NCI-H146 (cell line): ENCODE data around the gene MRPL42.

Experiments used
- DNase-seq: peaks from one replicate; lab custom pipeline; 2025; lab: John Stamatoyannopoulos, UW

MRPL42 gene

DNA sequence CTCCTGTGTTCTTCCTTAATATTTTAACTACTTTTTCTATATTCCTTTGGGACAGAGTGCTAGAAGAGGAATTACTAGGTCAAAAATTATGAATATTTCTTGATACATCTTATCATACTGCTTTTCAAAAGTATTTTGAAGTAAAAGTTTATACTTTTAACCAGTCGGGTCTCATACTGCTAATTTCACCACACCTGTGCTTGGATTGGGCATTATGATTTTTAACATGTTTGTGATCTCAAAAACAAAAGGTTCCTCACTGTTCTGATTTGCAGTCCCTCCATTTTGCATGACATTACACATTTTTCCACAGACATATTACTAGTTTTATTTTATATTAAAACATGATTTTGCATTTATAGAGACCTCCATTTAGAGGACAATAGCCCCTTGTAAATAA is 32.9 kb downstream of the MRPL42 start:
- no peak for DNase-seq

GRCh38 chr12:93500667-93501066 is 33.4 kb downstream of the MRPL42 start:
- DNase-seq = no peak

DNA sequence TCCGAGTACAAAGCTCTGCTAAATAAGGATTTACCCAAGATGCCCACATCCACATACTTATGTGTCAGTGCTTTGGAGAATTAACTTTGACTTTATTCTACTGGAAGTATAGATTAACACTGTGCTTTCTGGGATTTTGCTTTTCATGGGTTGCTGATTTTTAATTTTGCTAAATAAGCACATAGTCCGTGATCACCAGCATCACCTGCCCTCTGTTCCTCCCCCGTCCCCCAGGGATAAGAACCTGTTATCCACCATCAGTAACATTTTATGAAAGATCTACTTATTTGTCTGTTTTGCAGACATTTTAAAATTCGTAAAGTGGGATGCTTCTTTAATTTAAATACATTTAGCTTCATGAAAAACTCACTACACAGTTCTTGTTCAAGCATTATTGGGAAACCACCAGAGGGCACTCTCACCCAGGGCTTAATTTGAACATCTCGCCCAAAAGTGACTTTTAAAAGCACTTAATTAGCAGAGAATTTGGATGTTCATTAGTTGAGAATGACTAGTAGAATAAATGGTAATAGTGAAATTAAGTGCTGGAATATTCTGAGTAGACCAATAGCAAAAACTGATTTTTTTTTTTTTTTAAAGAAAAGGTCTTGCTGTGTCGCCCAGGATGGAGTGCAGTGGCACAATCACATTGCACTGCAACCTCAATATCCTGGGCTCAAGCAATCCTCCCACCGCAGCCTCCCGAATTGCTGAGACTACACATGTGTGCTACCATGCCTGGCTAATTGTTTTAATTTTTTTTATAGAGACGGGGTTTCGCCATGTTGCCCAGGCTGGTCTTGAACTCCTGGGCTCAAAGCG is 35.7 kb downstream of the MRPL42 start:
- peak; percentile 17 for DNase-seq

GRCh38 chr12:93507165-93507564 is 39.9 kb downstream of the MRPL42 start:
- DNase-seq = no peak

DNA sequence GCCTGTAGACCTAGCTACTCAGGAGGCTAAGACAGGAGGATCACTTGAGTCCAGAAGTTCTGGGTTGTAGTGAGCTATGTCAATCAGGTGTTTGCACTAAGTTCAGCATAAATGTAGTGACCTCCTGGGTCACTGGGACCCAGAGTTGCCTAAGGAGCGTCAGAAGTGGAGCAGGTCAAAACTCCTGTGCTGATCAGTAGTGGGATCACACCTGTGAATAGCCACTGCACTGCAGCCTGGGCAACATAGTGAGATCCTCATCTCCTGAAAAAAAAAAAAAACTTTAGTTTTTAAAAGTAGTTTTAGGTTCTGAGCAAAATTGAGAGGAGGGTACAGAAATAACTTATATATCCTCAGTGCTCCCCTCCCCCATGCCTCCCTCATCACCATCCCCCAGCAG is 42.2 kb downstream of the MRPL42 start:
- no peak for DNase-seq

- no peak for DNase-seq
These were observed 47.5 kb downstream of the MRPL42 start for GRCh38 chr12:93514853-93515252.

DNA sequence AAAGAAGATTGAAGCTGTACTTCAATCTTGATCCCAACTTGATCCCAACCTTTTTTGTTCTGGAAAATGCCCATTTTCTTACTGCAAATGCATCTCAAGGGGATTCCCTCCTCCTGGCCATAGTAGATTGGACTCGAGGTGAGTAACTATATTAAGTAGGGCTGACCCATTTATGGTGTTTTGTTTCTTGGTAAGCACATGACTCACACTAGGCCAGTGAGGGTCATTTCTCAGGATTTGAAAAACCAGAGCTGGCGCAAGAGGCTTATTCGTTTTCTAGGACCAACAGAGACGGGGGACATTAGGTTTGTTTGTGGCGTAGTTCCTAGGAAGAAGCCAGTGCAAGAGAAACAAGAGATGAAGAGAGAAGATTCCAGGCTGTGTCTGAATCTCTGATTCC is 51.4 kb downstream of the MRPL42 start:
- DNase-seq = no peak

DNA sequence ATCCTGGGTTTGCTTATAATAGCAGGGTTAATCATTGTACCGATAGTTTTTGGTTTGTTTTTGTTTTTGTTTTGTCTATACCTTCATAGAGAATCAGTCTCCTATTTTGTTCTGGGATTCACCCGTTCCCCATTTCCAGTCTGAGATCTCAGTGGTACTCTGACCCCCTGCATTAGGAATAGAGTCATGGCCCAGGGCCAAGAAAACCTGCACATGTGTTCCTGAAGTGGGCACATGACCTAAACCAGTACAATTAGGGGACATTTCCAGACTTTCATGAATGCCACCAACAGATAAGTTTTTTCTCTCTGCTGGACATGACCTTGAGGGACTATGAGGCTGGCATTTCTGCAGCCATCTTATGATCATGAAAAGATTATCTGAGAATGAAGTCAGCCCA is 52.5 kb downstream of the MRPL42 start:
- DNase-seq = no peak

- DNase-seq = no peak
These were observed 53.1 kb downstream of the MRPL42 start for GRCh38 chr12:93520454-93520853.

GRCh38 chr12:93521225-93522080 is 54.1 kb downstream of the MRPL42 start:
- no peak for DNase-seq

DNA sequence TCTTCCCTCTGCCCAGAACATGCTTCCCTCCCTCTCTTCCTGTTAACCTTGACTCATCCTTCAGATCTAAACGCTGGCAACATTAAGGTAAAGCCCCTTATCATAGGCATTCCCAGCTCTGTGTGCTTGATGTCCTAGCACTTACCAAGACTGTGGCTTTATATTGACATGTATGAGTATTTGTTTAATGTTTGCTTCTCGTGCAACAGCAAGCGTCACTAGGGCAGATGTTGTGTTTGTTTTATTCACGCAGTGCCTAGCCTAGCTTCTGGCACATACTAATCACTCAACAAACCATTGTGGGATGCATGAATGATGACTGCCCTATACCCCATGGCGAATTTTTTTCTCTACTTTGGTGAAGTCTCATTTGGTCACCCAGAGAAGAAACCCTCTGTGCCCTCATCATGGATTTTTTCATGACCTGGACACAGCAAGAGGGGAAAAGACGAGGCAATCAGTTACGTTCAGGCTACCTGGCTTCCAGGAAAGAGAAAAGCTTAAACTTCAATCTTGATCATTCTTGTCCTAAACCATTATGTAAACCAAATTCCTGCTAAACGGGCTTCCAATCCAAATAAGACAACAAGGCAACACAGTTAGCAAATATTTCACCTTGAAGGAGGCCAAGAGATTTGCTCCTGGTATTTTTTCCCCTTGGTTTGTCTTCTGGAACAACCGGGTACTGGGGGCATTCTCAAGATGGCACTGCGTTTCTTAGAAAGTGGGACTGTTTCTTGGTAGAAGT is 57.2 kb downstream of the MRPL42 start:
- no peak for DNase-seq

- DNase-seq = peak; percentile 35
These were observed 59.6 kb downstream of the MRPL42 start for GRCh38 chr12:93526786-93527428.

DNA sequence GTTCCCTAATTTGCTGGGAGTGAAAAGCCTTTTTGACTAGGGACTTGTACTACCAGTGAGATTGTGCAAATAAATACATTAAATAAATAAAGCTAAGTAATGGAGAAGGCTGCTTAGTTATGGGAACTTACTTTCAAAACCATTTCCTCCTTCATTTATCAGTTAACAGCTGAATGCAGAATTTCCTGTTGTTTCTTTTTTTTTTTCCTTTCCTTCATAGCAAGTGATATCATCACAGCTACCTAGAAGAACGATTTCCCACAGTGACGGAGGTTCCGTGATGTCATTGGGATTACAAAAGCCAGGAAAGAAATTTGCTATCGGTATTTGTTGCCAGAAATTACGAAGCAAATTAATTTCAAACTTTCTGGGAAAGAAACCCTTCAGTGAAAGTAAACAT is 63.0 kb downstream of the MRPL42 start:
- DNase-seq = no peak

GRCh38 chr12:93533310-93533709 is 66.0 kb downstream of the MRPL42 start:
- no peak for DNase-seq

GRCh38 chr12:93536111-93536765 is 68.9 kb downstream of the MRPL42 start:
- DNase-seq = no peak

DNA sequence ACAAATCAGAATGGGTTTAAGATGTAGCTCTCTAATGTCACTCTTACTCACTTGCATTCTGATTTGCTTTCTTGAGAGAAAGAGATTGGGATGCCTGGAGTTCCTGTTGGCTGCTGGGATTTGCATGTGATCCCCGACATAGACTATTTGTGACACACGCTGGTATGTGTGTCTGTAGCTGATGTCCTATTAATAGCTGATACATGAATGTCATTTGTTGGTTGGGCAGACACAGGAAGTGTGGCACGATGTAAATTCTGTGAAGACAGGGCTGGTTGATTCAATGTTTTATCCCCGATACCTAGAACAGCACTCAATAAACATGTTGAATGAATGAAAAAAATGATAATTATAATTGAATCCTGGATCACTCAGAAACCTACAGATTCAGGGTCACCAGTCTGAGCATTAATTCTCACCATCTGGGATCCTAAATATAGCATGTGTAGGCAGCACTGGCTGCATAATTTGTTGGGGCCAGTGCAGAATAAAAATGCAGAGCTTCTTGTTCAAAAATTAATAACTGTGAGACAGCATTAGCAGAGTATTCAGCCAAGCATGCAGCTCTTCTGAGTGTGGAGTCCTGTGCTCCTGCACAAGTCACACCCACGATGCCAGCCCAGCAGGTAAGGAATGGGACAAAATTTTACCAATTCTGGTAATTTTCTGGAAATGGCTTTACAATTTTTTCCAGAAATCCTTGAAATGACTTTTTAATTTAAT is 69.6 kb downstream of the MRPL42 start:
- DNase-seq = no peak

DNA sequence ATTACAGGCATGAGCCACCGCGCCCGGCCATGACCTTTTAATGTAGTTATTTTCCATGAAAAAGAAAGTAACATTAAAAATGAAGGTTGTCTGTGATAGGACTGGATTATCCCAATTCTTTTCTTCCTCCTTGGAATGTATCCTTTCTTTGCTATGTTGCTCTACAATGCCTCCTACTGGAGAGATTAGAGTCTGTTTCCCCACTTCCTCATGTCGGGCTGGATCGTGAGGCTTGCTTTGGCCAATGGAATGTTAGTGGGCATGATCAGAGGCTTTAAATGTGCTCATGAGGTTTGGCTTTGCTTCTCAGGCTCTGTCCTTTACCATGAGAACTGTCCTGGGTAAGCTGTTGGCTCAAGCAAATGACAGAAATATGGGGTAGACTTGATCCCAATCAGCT is 70.5 kb downstream of the MRPL42 start:
- no peak for DNase-seq

DNA sequence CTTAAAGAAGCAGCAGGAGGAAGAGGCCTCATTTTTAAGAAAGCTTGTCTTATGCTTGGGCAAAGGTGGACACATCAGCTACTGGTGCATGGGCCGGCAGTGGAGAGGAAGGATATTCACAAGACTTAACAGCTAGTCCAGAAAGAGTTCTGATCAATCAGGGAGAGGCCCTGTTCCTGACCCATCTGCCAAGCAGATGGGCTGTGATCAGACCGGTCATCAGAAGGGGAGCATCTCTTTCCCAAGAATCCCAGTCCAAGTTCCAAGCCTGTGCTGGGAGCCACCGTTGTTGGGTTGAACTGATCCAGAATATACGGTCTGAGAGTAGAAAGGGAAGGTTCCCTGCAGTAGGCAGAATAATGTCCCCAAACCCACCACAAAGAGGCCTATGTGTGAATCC is 72.5 kb downstream of the MRPL42 start:
- DNase-seq = no peak

DNA sequence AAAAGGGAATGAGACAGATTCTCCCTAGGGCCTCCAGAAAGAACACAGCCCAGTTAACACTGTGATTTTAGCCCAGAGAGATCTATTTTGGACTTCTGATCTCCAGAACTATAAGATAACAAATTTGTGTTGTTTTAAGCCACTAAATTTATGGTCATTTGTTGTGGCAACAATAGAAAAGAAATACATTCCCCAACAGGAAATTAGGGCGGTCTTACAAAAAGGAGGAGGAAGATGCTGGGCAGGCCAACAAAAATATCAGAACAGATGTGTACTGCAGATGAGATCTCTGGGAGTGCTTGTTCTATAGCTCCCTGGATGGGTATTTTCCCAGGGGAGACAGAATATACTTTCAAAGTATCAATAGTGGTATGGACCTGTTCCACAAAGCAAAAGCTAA is 73.2 kb downstream of the MRPL42 start:
- DNase-seq = no peak

DNA sequence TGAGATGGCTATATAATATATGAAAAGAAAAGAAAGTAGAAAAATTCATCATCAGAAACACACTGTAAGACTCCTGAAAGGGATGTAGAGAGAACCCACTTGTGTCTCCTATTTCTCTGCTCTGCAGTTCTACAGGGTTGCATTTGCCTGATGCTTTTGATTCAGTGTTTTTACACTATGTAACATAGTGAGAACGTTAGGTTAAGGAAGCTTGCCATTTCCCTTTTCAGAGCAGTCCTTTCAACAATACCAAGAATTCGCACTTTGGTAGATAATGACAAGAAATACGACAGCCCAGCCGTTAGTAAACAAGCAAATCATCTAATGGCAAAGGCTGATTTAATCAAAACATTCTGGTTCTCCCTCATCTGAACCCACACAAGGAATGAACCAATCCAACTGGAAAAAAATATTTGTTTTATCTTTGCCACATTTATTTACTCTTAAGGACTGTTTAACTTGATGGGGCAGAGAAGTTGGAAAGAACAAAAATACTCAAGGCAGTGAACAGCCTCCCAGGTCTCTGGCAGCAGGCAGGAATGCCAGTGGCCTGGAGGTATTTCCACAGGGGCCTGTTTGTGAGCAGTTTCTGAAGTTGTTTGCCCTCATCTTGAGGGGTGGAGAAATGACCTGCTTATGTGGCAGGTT is 74.4 kb downstream of the MRPL42 start:
- DNase-seq = no peak
